GM12891 (cell line): ENCODE data around the gene CNN2.

Experiments used
- PAX5 ChIP-seq: IDR thresholded peaks from 2 replicates; pipeline ENCODE4 v1.6.1; 2011; ENCODE audit warnings: low read length, moderate library complexity, mild to moderate bottlenecking; ENCODE audit not compliant: insufficient read depth, severe bottlenecking
- POLR2A ChIP-seq: IDR thresholded peaks from 2 replicates; pipeline ENCODE4 v1.6.1; 2011; ENCODE audit warnings: low read depth, low read length, control low read depth
- POLR2AphosphoS5 ChIP-seq: IDR thresholded peaks from 2 replicates; pipeline ENCODE4 v1.6.1; 2011; ENCODE audit warnings: low read depth, low read length, control low read depth
- POU2F2 ChIP-seq: IDR thresholded peaks from 2 replicates; pipeline ENCODE4 v1.6.1; 2011; ENCODE audit warnings: low read depth, mild to moderate bottlenecking, control low read depth, low read length, moderate library complexity

GRCh38 chr19:1015061-1015781 is 11.2 kb upstream of the CNN2 start:
- TF ChIP-seq POLR2A = no peak
- TF ChIP-seq POLR2AphosphoS5 = no peak
- TF ChIP-seq POU2F2 = no peak
- no peak for TF ChIP-seq PAX5
